ENCODE data around the gene BMP6. TPM values are rescaled to one million over a fixed set of nuclear protein-coding genes. Genes with fewer than 3 reads are reported as not detected.

Gene BMP6
- total RNA-seq, 1 experiment from 2014 or later, result 0.28 TPM

DNA sequence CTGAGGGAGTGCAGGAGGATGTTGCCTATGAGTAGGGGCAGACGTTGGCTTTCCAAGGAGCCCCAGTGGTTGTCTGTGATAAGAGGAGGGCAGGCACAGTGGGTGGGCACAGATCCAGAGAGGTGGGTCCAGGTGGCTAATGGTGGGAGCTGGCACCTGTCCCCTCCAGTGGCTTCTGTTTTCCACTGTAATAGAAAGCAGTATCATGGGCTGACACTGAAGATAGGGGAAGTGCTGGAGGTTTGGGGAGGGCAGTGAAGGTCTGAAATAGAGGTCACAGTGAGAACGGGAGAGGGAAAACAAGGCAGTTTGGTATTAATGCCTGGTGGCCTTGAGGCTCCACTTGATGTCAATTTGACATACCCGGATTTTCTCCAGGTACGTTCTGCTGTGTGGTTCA is 195.1 kb downstream of the BMP6 start:
- Histone ChIP-seq H3K9ac (ENCODE audit: extremely low read depth, insufficient read length, low read length) (no peak overlapping the region), H2AK5ac (ENCODE audit: insufficient read length, low read length) (no peak overlapping the region), H3K79me1 (ENCODE audit: insufficient read depth, low read depth, low read length, poor library complexity, severe bottlenecking) (no peaks in the 10 kb centered on the region), H3T11ph (ENCODE audit: low read length) (no peak overlapping the region), H3K79me2 (ENCODE audit: insufficient read depth, low read length) (no peaks in the 10 kb centered on the region), H4K5ac (ENCODE audit: insufficient read length, low read depth, low read length) (no peak overlapping the region), H2BK120ac (ENCODE audit: low read depth, low read length, poor library complexity, severe bottlenecking) (peak overlapping the region; percentile 56), H3K4me2 (ENCODE audit: insufficient read depth, insufficient read length, low read length) (no peak overlapping the region), H4K91ac (ENCODE audit: insufficient read length, low read depth, low read length) (no peak overlapping the region), H3K27me3 (ENCODE audit: insufficient read depth, low read length) (no peaks in the 10 kb centered on the region), H3K4ac (ENCODE audit: low read depth, low read length) (no peak overlapping the region), H3K4me1 (ENCODE audit: insufficient read depth, low read length) (no peaks in the 10 kb centered on the region), H3K56ac (ENCODE audit: insufficient read length, low read depth, low read length) (no peak overlapping the region), H3K27ac (ENCODE audit: insufficient read length, low read depth, low read length) (no peak overlapping the region), H3K23me2 (ENCODE audit: insufficient read length, low read depth, low read length, poor library complexity, severe bottlenecking) (no peaks in the 10 kb centered on the region), H3K14ac (ENCODE audit: insufficient read depth, low read length) (no peak overlapping the region), H3K18ac (ENCODE audit: insufficient read length, low read depth, low read length) (no peak overlapping the region), H3K23ac (ENCODE audit: insufficient read length, low read depth, low read length) (no peak overlapping the region), H2BK15ac (ENCODE audit: low read depth, low read length) (no peak overlapping the region), H2BK20ac (ENCODE audit: low read depth, low read length, poor library complexity, severe bottlenecking) (peak overlapping the region; percentile 86), H2AFZ (ENCODE audit: low read length) (no peak overlapping the region), H3K9me3 (ENCODE audit: control insufficient read depth, low read depth, low read length) (peaks cover 5% of the 10 kb centered on the region), H2BK12ac (ENCODE audit: insufficient read length, low read depth, low read length) (no peak overlapping the region), H4K20me1 (ENCODE audit: control insufficient read depth, insufficient read depth, insufficient read length) (no peaks in the 10 kb centered on the region), H4K8ac (replicated peaks; ENCODE audit: insufficient read length, low read depth, low read length) (no peak overlapping the region), H2BK5ac (ENCODE audit: insufficient read length, low read length) (no peak overlapping the region)
- Mint-ChIP-seq H3K9me3 (peaks cover 13 to 19% of the 10 kb centered on the region in 2 experiments), H3K4me1 (no peaks in the 10 kb centered on the region), H3K4me3 (no peak overlapping the region), H3K27ac (no peak overlapping the region), H3K27me3 (ENCODE audit: low read depth) (peaks cover 1% of the 10 kb centered on the region), H3K36me3 (ENCODE audit: insufficient read depth in 1 of 3, low read depth in 3 of 3) (peaks cover 4 to 10% (median 4%) of the 10 kb centered on the region in 3 experiments; a peak in 6 of 7 replicates)
- TF ChIP-seq, protein P1, sequence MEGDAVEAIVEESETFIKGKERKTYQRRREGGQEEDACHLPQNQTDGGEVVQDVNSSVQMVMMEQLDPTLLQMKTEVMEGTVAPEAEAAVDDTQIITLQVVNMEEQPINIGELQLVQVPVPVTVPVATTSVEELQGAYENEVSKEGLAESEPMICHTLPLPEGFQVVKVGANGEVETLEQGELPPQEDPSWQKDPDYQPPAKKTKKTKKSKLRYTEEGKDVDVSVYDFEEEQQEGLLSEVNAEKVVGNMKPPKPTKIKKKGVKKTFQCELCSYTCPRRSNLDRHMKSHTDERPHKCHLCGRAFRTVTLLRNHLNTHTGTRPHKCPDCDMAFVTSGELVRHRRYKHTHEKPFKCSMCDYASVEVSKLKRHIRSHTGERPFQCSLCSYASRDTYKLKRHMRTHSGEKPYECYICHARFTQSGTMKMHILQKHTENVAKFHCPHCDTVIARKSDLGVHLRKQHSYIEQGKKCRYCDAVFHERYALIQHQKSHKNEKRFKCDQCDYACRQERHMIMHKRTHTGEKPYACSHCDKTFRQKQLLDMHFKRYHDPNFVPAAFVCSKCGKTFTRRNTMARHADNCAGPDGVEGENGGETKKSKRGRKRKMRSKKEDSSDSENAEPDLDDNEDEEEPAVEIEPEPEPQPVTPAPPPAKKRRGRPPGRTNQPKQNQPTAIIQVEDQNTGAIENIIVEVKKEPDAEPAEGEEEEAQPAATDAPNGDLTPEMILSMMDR (conservative IDR thresholded peaks at IDR 0.05), result no peak
- no CpG with 5 or more reads among the region's 4 CpGs for WGBS (ENCODE audit: extremely low coverage, insufficient read length, low lambda C conversion rate)
- DNase-seq, result no peak
